Activated CD4-positive, alpha-beta T cell treated with anti-CD3 and anti-CD28 coated beads for 4 hours (primary cell): ENCODE data around the gene AOC2.
"Not testable (repeated sequence)": the region's sequence is repeated elsewhere in the genome, so short reads cannot be mapped to it uniquely, and the experiment has no call there.

Experiments used
- DNase-seq, 2 donors: peaks; one replicate each; pipeline ENCODE4 v3.0.0-alpha.2; 2020

The AOC2 gene

DNA sequence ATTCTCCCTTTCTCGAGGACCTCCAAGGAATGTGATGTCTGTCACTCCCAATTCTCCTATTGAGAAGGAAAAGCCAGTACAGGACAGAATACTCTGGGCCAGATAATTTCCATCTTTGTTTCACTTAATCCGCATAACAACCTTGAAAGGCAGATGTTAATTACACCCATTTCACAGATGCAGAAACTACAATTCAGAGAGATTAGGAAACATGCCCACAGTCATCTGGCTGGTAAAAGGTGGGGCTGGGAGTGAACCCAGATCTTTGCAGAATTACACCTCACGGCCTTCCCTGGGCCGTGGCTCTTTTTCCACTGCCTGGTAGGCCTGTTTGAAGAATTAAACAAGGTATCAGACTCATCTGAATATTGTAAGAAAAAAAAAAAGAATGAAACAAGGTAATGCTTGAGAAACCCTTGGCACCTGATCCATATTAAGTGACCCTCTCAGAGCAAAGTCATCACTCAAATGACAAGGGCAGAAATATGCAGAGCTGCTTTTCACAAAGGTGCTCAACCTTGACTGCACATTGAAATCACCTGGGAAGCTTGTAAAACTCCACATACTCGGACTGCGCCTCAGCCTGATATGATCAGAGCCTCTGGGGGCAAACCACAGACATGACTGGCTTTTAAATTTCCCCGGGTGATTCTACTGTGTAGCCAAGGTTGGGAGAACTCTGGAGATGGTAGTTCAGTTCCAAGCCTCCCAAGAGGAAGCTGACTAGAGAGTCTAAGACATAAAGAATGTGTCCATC is 39.6 kb downstream of the AOC2 start:
- no peak for DNase-seq

DNA sequence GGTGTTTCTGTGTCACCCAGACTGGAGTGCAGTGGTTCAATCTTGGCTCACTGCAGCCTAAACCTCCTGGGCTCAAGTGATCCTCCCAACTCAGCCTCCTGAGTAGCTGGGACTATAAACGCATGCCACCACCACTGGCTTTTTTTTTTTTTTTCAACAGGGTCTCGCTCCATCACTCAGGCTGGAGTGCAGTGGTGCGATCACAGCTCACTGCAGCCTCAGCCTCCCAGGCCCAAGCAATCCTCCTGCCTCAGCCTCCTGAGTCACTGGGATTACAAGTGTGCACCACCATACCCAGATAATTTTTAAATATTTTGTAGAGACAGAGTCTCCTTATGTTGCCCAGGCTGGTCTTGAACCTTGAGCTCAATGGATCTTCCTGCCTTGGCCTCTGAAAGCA is 41.4 kb downstream of the AOC2 start:
- not testable (repeated sequence) for DNase-seq

DNA sequence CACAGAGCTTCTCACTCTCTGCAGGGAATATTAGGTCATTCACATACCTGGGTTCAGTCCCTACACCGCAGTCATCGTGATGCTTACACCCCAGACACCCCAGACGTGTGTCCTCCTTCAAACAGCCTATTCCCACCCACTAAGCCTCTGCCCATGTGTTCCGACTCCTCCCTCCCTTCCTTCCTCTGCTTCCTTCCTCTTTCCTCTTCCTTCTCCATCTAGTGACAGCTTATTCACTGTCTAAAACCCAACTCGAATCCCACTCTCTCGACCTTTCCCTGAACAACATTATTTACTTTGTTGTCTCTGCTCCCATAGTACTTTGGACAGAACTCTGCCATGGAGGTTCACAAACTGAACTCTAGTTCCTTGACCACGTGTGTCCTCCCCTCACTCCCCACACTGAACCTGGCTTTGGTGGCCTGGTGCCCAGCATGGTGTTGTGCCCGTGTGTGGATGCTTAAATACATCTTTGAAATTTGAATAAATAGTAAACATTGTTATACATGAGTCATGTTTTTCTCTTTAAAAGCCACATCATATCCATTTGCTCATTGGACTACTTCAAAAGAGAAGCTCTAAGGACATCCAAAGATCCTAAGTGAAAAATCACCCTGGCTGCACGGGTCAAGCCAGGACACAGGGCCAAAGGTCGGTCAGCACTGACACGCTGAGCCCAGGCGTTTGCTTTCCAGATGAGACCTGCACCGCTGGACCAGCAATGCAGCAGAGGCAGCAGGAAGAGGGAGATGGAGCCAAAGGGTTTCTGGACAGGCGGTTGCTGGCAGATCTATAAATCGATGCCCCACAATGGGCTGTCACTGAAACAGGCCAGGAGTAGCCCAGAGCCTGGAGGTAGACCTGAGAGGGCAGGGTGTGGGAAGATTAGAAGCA is 42.1 kb downstream of the AOC2 start:
- no peak for DNase-seq

DNA sequence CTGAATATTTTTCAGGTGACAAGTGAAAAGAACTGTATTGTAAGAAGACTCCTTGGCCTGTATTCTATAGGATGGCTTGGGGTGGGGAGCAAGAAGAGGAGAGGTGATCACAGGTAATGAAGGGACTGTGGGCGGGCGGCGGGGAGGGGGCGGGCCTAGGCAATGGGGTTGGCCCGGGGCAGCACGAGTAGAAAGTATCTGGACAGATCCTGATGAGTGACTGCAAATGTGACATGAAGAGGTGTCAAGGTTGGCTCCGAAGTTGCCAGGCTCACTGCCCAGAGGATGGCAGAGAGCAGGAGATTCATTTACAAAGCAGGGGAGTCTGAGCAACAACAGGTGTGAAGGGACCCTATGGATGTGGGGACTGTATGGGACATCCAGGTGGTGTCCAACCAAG is 45.4 kb downstream of the AOC2 start:
- no peak for DNase-seq

DNA sequence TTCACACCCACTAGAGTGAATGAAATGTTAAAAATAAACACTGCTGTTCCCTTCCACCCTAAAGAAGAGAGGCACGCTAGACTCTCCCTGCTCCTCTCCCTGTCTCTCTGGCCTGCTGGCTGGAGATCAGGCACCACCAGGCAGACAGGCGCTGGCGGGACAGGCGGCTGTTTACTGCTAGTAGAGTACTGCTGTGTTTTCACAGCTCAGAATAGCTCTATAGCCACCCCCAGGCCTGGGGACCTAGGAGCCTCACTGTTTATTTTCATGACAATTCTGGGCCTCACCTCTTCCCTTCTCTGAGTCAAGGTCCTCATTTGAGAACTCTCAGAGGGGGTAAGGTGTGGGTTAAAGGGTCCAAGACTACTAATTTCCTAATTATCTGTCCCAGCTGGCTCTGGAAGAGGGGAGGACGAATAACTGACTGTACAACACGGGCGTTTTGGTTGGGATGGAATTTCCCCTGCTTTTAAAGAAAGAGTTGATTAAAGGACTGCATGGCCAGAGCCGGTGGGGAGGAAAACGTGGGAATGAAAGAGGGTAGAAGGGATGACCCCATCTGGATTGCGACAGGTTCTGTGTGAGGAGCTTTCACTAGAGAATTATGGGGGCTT is 47.3 kb downstream of the AOC2 start:
- DNase-seq: no peak

DNA sequence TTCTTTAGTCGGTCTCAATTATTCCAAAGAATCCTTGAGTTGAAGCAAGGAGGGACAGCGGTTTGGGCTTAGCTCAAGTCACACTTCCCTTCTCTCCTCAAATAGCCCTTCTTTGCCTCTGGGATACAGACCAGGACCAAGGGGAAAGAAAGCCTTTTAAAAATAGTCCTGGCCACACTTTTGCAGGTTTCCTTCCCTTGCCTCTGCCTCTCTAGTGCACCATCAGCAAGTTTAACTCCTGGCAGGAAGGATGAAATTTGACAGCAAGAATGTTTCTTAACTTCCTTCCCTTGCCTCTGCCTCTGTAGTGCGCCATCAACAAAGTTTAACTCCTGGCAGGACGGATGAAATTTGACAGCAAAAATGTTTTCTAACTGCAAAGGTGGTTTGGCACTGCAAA is 49.0 kb downstream of the AOC2 start:
- no peak for DNase-seq

DNA sequence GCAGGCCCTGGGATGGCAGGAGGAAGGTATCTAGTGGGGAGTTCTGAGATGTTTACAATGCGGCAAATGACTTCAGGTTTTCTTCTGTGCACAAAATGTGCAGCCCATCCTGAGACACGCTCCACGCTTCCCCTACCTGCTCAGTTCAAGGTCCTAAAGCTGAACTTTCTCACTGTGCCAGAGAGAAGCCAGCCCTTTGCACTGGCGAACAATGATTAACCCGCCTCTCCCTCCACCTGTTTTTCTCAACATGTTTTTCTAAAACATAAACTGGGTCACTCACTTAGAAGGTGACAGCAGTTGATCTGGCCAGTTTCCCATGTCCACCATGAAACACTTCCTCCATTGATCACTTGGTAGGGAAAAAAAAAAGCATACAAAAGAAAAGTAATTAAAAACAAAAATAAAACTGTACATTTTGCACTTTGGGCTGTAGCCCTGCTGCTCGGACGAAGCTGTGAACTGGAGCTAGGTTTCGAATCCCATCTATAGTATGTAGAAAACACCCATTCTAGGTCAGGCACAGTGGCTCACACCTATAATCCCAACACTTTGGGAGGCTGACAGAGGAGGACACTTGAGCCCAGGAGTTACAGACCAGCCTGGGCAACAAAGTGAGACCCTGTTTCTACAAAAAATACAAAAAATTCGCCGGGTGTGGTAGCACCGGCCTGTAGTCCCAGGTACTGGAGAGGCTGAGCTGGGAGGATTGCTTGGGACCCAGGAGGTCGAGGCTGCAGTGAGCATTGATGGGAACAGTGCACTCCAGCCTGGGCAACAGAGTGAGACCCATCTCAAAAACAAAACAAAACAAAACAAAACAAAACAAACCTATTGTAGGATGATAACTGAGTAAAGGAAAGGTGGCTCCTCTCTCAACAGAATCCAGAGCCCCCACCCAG is 50.2 kb downstream of the AOC2 start:
- no peak for DNase-seq

DNA sequence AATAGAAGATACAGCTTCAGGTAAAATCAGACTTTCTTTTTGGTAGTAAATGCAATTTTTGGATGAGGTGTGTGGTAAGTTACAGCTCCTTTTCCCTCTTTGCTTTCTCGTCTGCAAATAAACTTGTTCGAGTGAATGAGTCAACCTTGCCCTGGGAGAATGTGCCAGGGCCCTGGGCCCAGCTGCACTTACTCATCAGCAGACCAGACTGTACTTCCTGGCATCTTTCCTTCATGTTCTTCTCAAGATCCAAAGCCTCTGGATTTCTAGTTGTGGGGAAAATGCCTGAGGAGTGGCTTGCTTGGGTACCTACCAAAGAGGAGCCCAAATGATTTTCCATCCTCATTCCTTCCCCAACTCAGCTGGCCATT is 50.8 kb downstream of the AOC2 start:
- DNase-seq: no peak

DNA sequence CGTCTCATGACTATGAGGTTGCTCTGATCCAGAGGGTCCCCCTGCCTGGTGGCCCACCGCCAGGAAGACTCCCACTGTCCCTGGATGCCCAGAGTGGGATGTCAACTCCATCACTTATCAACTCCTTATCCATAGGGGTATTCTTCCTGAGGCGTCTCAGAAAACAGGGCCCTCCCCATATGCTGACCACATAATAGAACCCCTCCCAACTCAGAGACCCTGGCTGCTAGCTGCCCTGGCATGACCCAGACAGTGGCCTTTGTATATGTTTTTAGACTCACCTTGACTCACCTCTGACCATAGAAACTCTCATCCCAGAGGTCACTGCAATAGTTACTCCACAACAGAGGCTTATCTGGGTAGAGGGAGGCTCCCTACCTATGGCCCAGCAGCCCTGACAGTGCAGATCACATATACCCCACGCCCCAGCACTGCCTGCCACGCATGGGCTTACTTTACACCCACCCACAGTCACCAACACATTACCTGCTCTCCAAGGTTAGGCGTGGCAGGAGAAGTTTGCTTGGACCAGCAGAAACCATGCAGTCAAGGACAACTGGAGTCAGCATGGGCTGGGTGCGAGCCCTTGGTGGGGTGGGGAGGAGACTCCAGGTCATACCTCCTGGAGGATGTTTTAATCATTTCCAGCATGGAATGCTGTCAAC is 53.9 kb downstream of the AOC2 start:
- no peak for DNase-seq

DNA sequence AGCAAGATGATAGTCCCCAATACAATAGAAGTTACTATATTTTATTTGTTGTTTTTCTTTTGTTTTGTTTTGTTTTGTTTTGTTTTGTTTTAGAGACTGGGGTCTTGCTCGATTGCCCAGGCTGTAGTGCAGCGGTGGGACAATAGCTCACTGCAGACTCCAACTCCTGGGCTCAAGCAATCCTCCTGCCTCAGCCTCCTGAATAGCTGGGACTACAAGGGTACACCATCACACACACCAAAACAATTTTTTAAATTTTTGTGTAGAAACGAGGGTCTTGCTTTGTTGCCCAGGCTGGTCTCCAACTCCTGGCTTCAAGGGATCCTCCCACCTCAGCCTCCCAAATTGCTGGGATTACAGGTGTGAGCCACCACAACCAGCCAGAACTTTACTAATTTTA is 55.6 kb downstream of the AOC2 start:
- not testable (repeated sequence) for DNase-seq
